Upper lobe of left lung (tissue), 6 donors: ENCODE data around the gene ERF. TPM values are rescaled to one million over a fixed set of nuclear protein-coding genes. Genes with fewer than 3 reads are reported as not detected.

Source experiments
- ATAC-seq, 2 donors: fragments of 200-7000 bp; cut with Tn5 transposase; one replicate each; pipeline ENCODE4 v1.9.1; 2022; ENCODE audit warnings: mild to moderate bottlenecking in 2 of 2, moderate library complexity in 2 of 2; ENCODE audit not compliant: low FRiP score in 2 of 2
- DNase-seq, 2 donors: peaks; one replicate each; pipeline ENCODE4 v3.0.0-alpha.2; 2019 to 2020
- H3K27ac ChIP-seq, 4 donors: fragments of 200-600 bp; sonication (generic); one replicate each; pipeline ENCODE4 v1.5.1; 2016 to 2019
- H3K27me3 ChIP-seq, 4 donors: fragments of 200-600 bp; sonication (generic); one replicate each; pipeline ENCODE4 v1.5.1; 2017 to 2019
- H3K36me3 ChIP-seq, 4 donors: fragments of 200-600 bp; sonication (generic); one replicate each; pipeline ENCODE4 v1.5.1; 2016 to 2019
- H3K4me1 ChIP-seq, 4 donors: fragments of 200-600 bp; sonication (generic); one replicate each; pipeline ENCODE4 v1.5.1; 2018 to 2019
- H3K4me3 ChIP-seq, 4 donors: fragments of 200-600 bp; sonication (generic); one replicate each; pipeline ENCODE4 v1.5.1; 2017 to 2019; ENCODE audit warnings: mild to moderate bottlenecking in 2 of 4, moderate library complexity in 1 of 4
- H3K9me3 ChIP-seq, 4 donors: fragments of 200-600 bp; sonication (generic); one replicate each; pipeline ENCODE4 v1.5.1; 2018 to 2019
- EP300 ChIP-seq, 4 donors: sonication (generic); formaldehyde crosslinking; IDR thresholded peaks; one replicate each; pipeline ENCODE4 v1.5.1; 2017; ENCODE audit warnings: antibody characterized with exemption in 4 of 4, control low read depth in 2 of 4
- POLR2A ChIP-seq, 4 donors: fragments of 450-650 bp; IDR thresholded peaks; one replicate each; pipeline ENCODE4 v1.5.1; 2016 to 2017; ENCODE audit warnings: antibody characterized with exemption in 4 of 4, mild to moderate bottlenecking in 2 of 4
- POLR2AphosphoS5 ChIP-seq, 2 donors: sonication (generic); formaldehyde crosslinking; IDR thresholded peaks; one replicate each; pipeline ENCODE4 v1.5.1; 2017; ENCODE audit warnings: antibody characterized with exemption in 2 of 2
- WGBS, 2 donors: methylation state at CpG; one replicate each; pipeline ENCODE4 v1.1.5; 2017 to 2018; 5-methylcytosine and 5-hydroxymethylcytosine counted together
- total RNA-seq, 6 donors: library from RNA; depleted of rRNA in 4 of 6; stranded (reverse); fragments of >200 nt in 4 of 6; gene quantifications; one replicate each; pipeline versions ENCODE4 v1.1.0 to v1.2.1, GENCODE V29; 2016 to 2021
- TF ChIP-seq, protein P1 (sequence below), 6 experiments: fragments of 450-650 bp in 4 of 6; fragments of 200-600 bp in 2 of 6; sonication (generic) in 2 of 6; IDR thresholded peaks; one replicate each; pipeline ENCODE4 v1.5.1; 2016 to 2019; ENCODE audit warnings: antibody characterized with exemption in 6 of 6
- donor health status: DM: no; HTN: no; CAD: no; lungs with moderate emphysema.
- donor health status: DM: no; HTN: yes; CAD: no; lungs with severe emphysema.

ERF gene
- total RNA-seq, 6 donors from 2014 or later = 13.6 to 59.4 (median 32.5) TPM

DNA sequence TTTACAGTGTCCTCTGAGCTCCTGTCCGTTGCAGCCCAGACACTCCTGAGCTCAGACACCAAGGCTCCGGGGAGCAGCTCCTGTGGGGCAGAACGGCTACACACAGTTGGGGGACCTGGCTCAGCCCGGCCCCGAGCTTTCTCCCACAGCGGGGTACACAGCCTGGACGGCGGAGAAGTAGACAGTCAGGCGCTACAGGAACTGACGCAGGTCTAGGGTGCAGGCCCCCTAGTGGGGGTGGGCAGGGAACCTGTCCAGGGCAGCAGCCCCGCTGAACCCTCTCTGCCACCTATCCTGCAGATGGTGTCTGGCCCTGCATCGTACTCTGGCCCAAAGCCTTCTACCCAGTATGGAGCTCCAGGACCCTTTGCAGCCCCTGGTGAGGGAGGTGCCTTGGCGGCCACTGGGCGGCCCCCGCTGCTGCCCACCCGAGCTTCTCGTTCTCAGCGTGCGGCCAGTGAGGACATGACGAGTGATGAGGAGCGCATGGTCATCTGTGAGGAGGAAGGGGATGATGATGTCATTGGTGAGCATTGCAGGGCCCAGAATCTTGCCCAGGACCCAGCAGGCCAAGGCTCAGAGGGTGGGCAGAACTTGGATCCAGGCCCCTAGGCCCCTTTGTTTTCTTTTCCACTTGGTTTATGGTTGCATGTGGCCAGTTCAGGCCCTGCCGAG, 34.1 kb upstream of the ERF start:
- 94 to 97% methylated on average over 11 to 22 of the region's 22 CpGs for WGBS, 2 donors
- Histone ChIP-seq H3K27me3 (no peaks in the 10 kb centered on the region), H3K27ac (no peak overlapping the region), H3K4me3 (no peak overlapping the region), H3K4me1 (peaks cover 15 to 25% (median 21%) of the 10 kb centered on the region in 4 donors), H3K36me3 (peaks cover 25 to 74% (median 71%) of the 10 kb centered on the region in 4 donors), H3K9me3 (no peaks in the 10 kb centered on the region)
- TF ChIP-seq, protein P1, sequence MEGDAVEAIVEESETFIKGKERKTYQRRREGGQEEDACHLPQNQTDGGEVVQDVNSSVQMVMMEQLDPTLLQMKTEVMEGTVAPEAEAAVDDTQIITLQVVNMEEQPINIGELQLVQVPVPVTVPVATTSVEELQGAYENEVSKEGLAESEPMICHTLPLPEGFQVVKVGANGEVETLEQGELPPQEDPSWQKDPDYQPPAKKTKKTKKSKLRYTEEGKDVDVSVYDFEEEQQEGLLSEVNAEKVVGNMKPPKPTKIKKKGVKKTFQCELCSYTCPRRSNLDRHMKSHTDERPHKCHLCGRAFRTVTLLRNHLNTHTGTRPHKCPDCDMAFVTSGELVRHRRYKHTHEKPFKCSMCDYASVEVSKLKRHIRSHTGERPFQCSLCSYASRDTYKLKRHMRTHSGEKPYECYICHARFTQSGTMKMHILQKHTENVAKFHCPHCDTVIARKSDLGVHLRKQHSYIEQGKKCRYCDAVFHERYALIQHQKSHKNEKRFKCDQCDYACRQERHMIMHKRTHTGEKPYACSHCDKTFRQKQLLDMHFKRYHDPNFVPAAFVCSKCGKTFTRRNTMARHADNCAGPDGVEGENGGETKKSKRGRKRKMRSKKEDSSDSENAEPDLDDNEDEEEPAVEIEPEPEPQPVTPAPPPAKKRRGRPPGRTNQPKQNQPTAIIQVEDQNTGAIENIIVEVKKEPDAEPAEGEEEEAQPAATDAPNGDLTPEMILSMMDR (IDR thresholded peaks at IDR 0.05) = no peak
- no peak for TF ChIP-seq POLR2A (IDR thresholded peaks at IDR 0.05)
- no peak for TF ChIP-seq EP300 (IDR thresholded peaks at IDR 0.05)
- no peak for TF ChIP-seq POLR2AphosphoS5 (IDR thresholded peaks at IDR 0.05)
- DNase-seq = peak in 1 of 2 donors; percentile 77
- ATAC-seq = no peak

DNA sequence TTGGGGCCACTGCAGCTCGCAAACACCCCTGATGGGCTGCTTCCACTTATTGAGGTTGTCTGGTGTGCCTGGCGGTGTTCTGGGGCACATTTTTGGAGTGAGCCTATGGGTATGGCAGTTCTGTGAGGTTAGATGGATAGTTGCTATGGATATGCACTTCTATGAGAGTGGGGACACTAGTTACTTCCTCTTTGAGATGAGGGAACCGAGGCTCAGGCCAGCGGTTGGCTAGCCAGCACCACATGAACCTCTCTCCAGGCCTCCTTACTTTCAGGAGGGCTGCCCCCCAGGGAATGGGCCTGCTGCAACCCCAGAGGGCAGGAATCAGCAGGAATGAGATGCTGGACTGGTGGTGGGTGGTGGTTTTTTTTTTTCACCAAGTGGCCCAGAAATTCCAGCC, 33.5 kb upstream of the ERF start:
- Histone ChIP-seq H3K9me3 (no peaks in the 10 kb centered on the region), H3K4me3 (no peak overlapping the region), H3K36me3 (peaks cover 25 to 67% (median 65%) of the 10 kb centered on the region in 4 donors), H3K27ac (no peak overlapping the region), H3K27me3 (no peaks in the 10 kb centered on the region), H3K4me1 (peaks cover 16 to 26% (median 23%) of the 10 kb centered on the region in 4 donors)
- DNase-seq (no peak), ATAC-seq (no peak)
- WGBS, 2 donors = 72 to 77% methylated on average over 4 of the region's 4 CpGs
- TF ChIP-seq EP300 (IDR thresholded peaks at IDR 0.05) = no peak
- TF ChIP-seq, protein P1 (IDR thresholded peaks at IDR 0.05) = no peak
- no peak for TF ChIP-seq POLR2AphosphoS5 (IDR thresholded peaks at IDR 0.05)
- TF ChIP-seq POLR2A (IDR thresholded peaks at IDR 0.05) = no peak

DNA sequence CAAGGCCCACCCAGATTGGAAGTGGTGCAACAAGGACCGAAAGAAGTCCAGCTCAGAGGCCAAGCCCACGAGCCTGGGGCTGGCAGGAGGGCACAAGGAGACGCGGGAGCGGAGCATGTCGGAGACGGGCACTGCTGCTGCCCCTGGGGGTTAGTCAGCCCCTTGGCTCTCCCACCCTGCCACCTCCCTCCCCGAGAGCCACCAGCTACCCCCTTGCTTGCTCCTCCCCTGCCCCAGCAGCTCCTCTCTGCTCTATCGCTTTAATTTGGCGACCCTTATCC, 32.8 kb upstream of the ERF start:
- no peaks in the 10 kb centered on the region for H3K9me3 ChIP-seq
- H3K4me3 ChIP-seq = no peak overlapping the region
- no peak overlapping the region for H3K27ac ChIP-seq
- H3K4me1 ChIP-seq = peaks cover 22 to 32% (median 29%) of the 10 kb centered on the region in 4 donors
- TF ChIP-seq POLR2AphosphoS5 (IDR thresholded peaks at IDR 0.05) (no peak), EP300 (IDR thresholded peaks at IDR 0.05) (no peak), POLR2A (IDR thresholded peaks at IDR 0.05) (no peak)
- TF ChIP-seq, protein P1 (IDR thresholded peaks at IDR 0.05) = no peak
- peaks cover 24 to 61% (median 59%) of the 10 kb centered on the region in 4 donors for H3K36me3 ChIP-seq
- DNase-seq = no peak
- no peak for ATAC-seq
- 89% methylated on average over 3 to 10 of the region's 10 CpGs for WGBS, 2 donors
- H3K27me3 ChIP-seq = no peaks in the 10 kb centered on the region

DNA sequence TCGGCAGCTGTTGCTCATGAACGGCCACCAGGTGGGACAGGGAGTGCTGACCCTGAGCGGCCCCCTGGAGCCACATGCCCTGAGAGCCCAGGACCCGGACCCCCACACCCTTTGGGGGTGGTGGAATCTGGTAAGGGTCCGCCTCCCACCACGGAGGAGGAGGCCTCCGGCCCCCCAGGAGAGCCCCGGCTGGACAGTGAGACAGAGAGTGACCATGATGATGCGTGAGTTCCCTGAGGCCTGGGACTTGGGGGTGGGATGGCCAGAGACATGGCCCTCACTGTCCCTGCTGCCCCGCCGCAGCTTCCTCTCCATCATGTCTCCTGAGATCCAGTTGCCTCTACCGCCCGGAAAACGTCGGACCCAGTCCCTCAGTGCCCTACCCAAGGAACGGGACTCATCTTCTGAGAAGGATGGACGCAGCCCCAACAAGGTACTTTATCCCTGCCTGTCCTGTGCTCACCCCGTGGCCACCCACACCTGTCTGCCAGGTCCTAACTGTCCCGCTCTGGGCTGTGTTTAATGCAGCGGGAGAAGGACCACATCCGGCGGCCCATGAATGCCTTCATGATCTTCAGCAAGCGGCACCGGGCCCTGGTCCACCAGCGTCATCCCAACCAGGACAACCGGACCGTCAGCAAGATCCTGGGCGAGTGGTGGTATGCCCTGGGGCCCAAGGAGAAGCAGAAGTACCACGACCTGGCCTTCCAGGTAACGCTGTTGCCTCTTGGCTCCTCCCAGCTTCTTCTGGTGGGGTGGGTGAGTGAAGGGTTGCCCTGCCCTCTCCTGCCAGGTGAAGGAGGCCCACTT, 32.3 kb upstream of the ERF start:
- peaks cover 20 to 56% (median 53%) of the 10 kb centered on the region in 4 donors for H3K36me3 ChIP-seq
- H3K27ac ChIP-seq = peak overlapping the region; percentile 62 to 99 (median 81)
- no peaks in the 10 kb centered on the region for H3K27me3 ChIP-seq
- WGBS, 2 donors = 91 to 94% methylated on average over 19 to 28 of the region's 30 CpGs
- H3K4me3 ChIP-seq = no peak overlapping the region
- no peaks in the 10 kb centered on the region for H3K9me3 ChIP-seq
- TF ChIP-seq EP300 (IDR thresholded peaks at IDR 0.05) = no peak
- TF ChIP-seq, protein P1 (IDR thresholded peaks at IDR 0.05) = no peak
- TF ChIP-seq POLR2AphosphoS5 (IDR thresholded peaks at IDR 0.05) = no peak
- no peak for TF ChIP-seq POLR2A (IDR thresholded peaks at IDR 0.05)
- H3K4me1 ChIP-seq = peaks cover 27 to 38% (median 34%) of the 10 kb centered on the region in 4 donors
- ATAC-seq (no peak), DNase-seq (peak in 1 of 2 donors; percentile 65)
